Activated CD8-positive, alpha-beta T cell treated with anti-CD3 and anti-CD28 coated beads, Interleukin-2, amount 10 ng/mL, durations not matched to agents 7 days and 5 days (primary cell): ENCODE data around the gene CDK3. TPM values are rescaled to one million over a fixed set of nuclear protein-coding genes. Genes with fewer than 3 reads are reported as not detected.
"Not testable (repeated sequence)": the region's sequence is repeated elsewhere in the genome, so short reads cannot be mapped to it uniquely, and the experiment has no call there.

Experiments
- ATAC-seq: fragments of 150-1000 bp; cut with Tn5 transposase; one replicate; pipeline ENCODE4 v1.10.0; 2021; ENCODE audit warnings: moderate library complexity
- CTCF ChIA-PET: fragments of 350-600 bp; sonication (Branson Sonifier 250); formaldehyde crosslinking; loops from one replicate; lab custom pipeline; 2021; ENCODE audit warnings: antibody characterized with exemption; lab: Charles Lee
- POLR2A ChIA-PET: fragments of 350-600 bp; sonication (Branson Sonifier 250); formaldehyde crosslinking; loops from one replicate; lab custom pipeline; 2021; ENCODE audit warnings: antibody characterized with exemption; lab: Charles Lee
- DNase-seq: peaks from one replicate; pipeline ENCODE4 v3.0.0-alpha.2; 2020
- H3K27ac Mint-ChIP-seq: one replicate; pipeline ENCODE4 v1.8.0; 2021; ENCODE audit warnings: mild to moderate bottlenecking, mixed read lengths
- H3K27me3 Mint-ChIP-seq: one replicate; pipeline ENCODE4 v1.8.0; 2021; ENCODE audit warnings: low read depth, mixed read lengths
- H3K36me3 Mint-ChIP-seq: one replicate; pipeline ENCODE4 v1.8.0; 2021; ENCODE audit warnings: low read depth, mixed read lengths
- H3K4me1 Mint-ChIP-seq: one replicate; pipeline ENCODE4 v1.8.0; 2021; ENCODE audit warnings: low read depth, mixed read lengths
- H3K4me3 Mint-ChIP-seq: one replicate; pipeline ENCODE4 v1.8.0; 2021; ENCODE audit warnings: mild to moderate bottlenecking, mixed read lengths
- H3K9me3 Mint-ChIP-seq: one replicate; pipeline ENCODE4 v1.8.0; 2022; ENCODE audit warnings: mixed read lengths; ENCODE audit not compliant: insufficient read depth
- total RNA-seq, 2 experiments: library from RNA; stranded (reverse); gene quantifications; one replicate each; pipeline ENCODE4 v1.2.3, GENCODE V29; 2021

The CDK3 gene
- total RNA-seq: 1 to 10 TPM; 6.4 to 7.3 TPM

DNA sequence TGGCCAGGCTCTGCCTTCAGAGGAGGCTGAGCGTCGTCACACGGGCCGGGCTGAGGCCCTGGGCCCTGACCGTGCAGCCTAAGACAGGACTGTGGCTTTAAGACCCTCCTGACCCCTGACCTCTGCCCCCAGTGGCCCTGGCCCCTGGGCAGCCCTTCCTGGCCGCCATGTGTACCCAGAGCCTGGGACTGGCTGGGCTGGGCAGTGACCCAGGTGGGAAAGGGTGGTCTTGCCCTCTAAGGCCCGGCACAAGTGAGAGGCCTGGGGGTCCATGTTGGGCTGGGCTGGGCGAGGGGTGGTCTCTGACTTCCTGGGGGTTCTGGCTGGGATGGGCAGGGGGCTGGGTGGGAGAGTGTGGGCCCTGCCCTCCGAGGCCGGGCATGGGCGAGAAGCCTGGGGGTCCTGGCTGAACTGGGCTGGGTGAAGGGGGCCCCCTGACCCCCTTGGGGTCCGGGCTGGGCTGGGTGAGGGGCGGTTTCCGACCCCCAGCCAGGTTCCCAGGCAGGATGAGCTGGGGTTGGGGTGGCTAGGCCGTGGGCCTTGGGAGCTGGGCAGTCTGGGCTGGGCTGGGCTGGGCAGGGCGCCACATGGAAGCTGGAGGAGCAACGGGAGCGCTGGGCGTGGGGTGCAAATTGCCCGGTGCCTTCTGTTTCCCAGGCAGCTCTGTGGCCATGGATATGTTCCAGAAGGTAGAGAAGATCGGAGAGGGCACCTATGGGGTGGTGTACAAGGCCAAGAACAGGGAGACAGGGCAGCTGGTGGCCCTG lies at the start of gene CDK3:
TSS of gene CDK3 (plus strand) at position 101 of the 767 bp plus-strand sequence. CDS start at position 672, 571 bp downstream.
- DNase-seq (no peak), ATAC-seq (peak; percentile 10)
- POLR2A ChIA-PET: interaction anchor here (0.6 kb wide), 1 partner anchor 181 kb away, joined by 3 read pairs; no protein-coding TSS in a partner anchor
- Mint-ChIP-seq H3K4me1 (peaks cover 26% of the 10 kb centered on the region), H3K27ac (no peak within 1 kb of the TSS), H3K27me3 (no peaks in the 10 kb centered on the region), H3K9me3 (no peaks in the 10 kb centered on the region), H3K4me3 (no peak within 1 kb of the TSS), H3K36me3 (peaks cover 3% of the 10 kb centered on the region)
- CTCF ChIA-PET: interaction anchor here (0.6 to 11.4 kb wide), 20 partner anchors 8 to 303 kb away, joined by 3 to 122 read pairs (median 4); partner anchors contain the start of genes EXOC7, FBF1 and MRPL38

DNA sequence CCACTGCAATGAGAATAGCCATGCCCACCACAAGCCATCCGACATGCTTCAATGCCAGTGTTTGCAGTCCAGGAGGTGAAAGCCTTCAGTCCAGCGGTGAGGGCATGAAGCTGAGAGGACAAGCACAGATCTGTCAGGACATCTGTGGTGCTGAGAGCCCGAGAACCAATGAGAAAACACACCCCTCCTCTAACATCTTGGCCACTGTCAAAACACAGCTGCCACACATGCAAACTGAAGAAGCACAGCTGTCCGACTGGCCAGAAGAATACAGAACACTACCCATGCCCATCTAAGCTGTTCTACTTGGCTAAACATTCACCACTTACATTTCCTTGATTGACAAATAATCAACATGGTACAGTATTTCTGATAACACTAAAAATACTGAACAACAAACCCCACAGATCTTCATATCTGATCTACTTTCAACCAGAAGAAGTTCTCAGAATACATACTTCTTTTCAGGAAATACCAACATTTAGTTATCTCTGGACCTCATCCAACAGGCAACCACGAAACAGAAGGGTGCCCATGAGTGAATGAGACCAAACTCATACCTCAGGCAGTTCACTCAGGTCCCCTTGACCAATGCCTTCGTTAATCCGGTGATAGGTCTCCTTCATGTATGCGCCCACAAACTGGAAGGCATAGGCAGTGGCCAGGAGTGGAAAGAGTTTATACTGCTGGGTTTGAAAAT lies 49.6 kb upstream of the CDK3 start:
- Mint-ChIP-seq H3K4me1 (peaks cover 17% of the 10 kb centered on the region), H3K27me3 (no peaks in the 10 kb centered on the region), H3K9me3 (no peaks in the 10 kb centered on the region), H3K27ac (peak overlapping the region; percentile 81), H3K4me3 (no peak overlapping the region), H3K36me3 (peaks cover 45% of the 10 kb centered on the region)
- no peak for DNase-seq
- ChIA-PET CTCF (interaction anchor here (0.8 to 1.6 kb wide), 2 partner anchors 23 to 45 kb away, joined by 4 read pairs; no protein-coding TSS in a partner anchor), POLR2A (no interaction called here)
- peak; percentile 33 for ATAC-seq

DNA sequence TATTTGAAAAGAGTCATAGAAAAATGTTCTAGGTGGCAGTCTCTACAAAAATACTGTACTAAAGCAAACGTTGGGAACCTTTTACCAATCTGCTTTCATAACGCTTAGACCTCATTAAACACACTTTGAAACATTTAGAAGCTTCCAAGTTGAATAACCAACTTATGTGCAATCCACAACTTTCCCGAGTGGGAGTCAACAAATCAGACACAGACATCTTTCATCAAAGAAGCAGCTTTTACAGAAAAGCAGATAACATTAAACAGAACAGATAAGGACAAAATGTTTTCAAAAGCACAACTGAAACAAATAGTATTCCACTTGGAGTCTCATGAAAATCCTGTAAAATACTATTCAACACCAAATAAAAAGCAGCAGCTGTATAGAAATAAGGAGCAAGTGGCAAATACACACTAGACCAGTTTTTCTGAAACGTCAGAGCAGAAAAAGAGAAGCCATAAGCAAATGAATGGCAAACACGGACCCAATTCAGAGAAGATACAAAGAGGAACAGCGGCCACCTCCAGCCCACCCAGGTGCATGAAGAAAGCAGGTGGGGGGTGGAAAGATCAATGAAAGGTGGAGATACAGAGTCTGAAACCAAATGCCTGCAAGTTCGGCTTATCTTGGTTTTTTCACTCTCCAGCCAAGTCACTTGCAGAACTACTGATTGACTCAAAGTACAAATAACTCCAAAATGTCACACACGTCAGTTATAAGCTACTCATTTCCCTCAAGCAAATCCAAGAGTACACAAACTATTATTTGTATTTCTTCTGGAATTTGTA lies 41.4 kb upstream of the CDK3 start:
- H3K9me3 Mint-ChIP-seq: no peaks in the 10 kb centered on the region
- ATAC-seq (no peak), DNase-seq (no peak)
- ChIA-PET CTCF (interaction anchor here (1.2 to 3.3 kb wide), 3 partner anchors 32 to 55 kb away, joined by 3 to 8 read pairs (median 5); no protein-coding TSS in a partner anchor), POLR2A (no interaction called here)
- H3K27me3 Mint-ChIP-seq: no peaks in the 10 kb centered on the region
- no peak overlapping the region for H3K27ac Mint-ChIP-seq
- H3K36me3 Mint-ChIP-seq: peaks cover 21% of the 10 kb centered on the region
- H3K4me3 Mint-ChIP-seq: no peak overlapping the region
- H3K4me1 Mint-ChIP-seq: peaks cover 6% of the 10 kb centered on the region

DNA sequence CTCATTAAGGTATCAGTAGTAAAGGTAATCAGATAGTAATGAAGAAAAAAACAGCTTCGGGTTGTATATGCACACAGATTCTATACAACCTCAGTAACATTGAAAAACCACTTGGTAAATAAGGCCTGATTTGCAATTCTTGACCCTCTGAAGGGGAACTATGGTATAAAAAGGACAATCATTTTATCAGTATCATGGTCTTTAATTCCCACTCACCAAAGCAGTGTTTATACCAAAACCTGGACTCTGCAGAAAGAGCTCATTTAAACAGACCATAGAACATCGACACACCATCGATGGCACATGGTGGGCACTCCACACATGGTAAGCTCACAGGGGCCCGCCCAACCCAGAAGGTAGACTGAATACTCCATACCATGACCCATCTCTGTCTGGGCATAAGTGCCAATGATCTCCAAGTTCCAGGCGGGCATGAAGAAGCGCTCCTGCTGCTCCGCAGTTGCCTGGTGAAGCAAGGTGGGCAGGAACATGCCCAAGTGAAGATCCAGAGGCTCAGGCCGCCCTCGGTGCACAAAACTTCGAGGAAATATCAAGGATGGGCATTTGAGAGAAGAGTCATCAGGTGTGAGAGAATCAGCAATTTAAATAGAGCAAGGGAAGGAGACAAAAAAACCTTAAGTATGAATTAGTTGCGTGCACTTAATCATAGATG lies 40.7 kb upstream of the CDK3 start:
- no peak overlapping the region for H3K4me3 Mint-ChIP-seq
- no peak overlapping the region for H3K27ac Mint-ChIP-seq
- peaks cover 8% of the 10 kb centered on the region for H3K4me1 Mint-ChIP-seq
- CTCF ChIA-PET: interaction anchor here (1.2 to 3.3 kb wide), 3 partner anchors 32 to 54 kb away, joined by 3 to 8 read pairs (median 5); no protein-coding TSS in a partner anchor
- DNase-seq (no peak), ATAC-seq (no peak)
- H3K36me3 Mint-ChIP-seq: peaks cover 19% of the 10 kb centered on the region
- H3K9me3 Mint-ChIP-seq: no peaks in the 10 kb centered on the region
- H3K27me3 Mint-ChIP-seq: no peaks in the 10 kb centered on the region
- POLR2A ChIA-PET: interaction anchor here (0.6 kb wide), 1 partner anchor 565 kb away, joined by 3 read pairs; no protein-coding TSS in a partner anchor

DNA sequence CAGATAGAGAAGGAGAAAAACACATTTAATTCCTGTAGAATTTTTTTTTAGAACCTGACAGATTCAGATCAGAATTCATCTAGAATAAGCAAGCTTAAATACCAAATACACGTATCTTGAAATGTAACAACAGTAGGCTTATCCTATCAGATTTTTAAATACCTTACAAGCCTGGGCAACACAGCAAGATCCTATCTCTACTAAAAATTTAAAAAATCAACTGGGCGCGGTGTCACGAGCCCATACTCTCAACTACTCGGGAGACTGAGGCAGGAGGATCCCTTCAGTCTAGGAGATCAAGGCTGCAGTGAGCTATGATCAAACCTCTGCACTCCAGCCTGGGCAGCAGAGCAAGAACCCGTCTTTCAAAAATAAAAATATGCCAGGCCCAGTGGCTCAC lies 35.2 kb upstream of the CDK3 start:
- Mint-ChIP-seq H3K36me3 (peaks cover 9% of the 10 kb centered on the region), H3K27me3 (no peaks in the 10 kb centered on the region), H3K27ac (no peak overlapping the region), H3K4me3 (no peak overlapping the region), H3K4me1 (peaks cover 8% of the 10 kb centered on the region), H3K9me3 (no peaks in the 10 kb centered on the region)
- CTCF ChIA-PET: interaction anchor here (0.8 to 1.6 kb wide), 6 partner anchors 9 to 332 kb away, joined by 3 to 5 read pairs (median 3); partner anchors contain the start of genes ACOX1 and TEN1
- DNase-seq: no peak
- POLR2A ChIA-PET: interaction anchor here (0.6 to 1.1 kb wide), 2 partner anchors 15 to 448 kb away, joined by 3 read pairs; no protein-coding TSS in a partner anchor
- ATAC-seq: no peak

DNA sequence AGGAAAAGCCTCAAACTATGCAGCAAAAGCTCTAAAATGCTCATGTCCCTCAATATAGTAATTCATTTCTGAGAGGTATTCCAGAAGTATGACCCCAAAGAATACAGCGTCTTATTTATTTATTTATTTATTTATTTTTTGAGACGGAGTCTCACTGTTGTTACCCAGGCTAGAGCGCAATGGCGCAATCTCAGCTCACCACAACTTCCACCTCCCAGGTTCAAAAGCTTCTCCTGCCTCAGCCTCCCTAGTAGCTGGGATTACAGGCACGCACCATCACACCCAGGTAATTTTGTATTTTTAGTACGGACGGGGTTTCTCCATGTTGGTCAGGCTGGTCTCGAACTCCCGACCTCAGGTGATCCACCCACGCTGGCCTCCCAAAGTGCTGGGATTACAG lies 31.6 kb upstream of the CDK3 start:
- H3K27me3 Mint-ChIP-seq, H3K27ac Mint-ChIP-seq, H3K9me3 Mint-ChIP-seq, ATAC-seq, H3K4me3 Mint-ChIP-seq, DNase-seq, H3K4me1 Mint-ChIP-seq: not testable (repeated sequence)
- CTCF ChIA-PET: interaction anchor here (1.3 kb wide), 1 partner anchor 31 kb away, joined by 4 read pairs; no protein-coding TSS in a partner anchor
- POLR2A ChIA-PET: interaction anchor here (0.7 kb wide), 1 partner anchor 64 kb away, joined by 3 read pairs; the partner anchor contains the start of gene MRPL38
- H3K36me3 Mint-ChIP-seq: peaks cover 16% of the 10 kb centered on the region

DNA sequence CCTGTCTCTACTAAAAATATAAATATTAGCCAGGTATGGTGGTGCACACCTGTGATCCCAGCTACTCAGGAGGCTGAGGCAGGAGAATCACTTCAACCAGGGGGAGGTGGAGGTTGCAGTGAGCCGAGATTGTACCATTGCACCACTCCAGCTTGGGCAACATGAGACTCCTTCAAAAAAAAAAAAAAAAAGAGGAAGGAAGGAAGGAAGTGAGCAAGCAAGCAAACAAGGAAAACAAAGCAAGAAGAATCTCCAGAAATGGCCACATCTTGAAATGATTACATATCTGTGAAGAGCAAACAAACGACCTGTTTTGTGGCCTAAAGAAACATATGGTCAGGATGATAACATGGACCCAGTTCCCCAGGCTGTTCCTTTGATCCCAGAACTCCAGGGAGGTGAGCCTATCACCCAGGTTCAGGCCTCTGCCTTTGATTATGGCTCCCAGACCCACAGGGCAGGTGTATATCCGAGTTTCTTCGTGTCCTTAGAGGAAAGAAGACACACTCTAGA lies 30.6 kb upstream of the CDK3 start:
- Mint-ChIP-seq H3K27me3 (no peaks in the 10 kb centered on the region), H3K4me1 (peaks cover 6% of the 10 kb centered on the region), H3K4me3 (no peak overlapping the region), H3K27ac (no peak overlapping the region), H3K9me3 (no peaks in the 10 kb centered on the region), H3K36me3 (peaks cover 19% of the 10 kb centered on the region)
- CTCF ChIA-PET: interaction anchor here (1.0 kb wide), 1 partner anchor 35 kb away, joined by 3 read pairs; no protein-coding TSS in a partner anchor
- DNase-seq (no peak), ATAC-seq (no peak)
- POLR2A ChIA-PET: no interaction called here

DNA sequence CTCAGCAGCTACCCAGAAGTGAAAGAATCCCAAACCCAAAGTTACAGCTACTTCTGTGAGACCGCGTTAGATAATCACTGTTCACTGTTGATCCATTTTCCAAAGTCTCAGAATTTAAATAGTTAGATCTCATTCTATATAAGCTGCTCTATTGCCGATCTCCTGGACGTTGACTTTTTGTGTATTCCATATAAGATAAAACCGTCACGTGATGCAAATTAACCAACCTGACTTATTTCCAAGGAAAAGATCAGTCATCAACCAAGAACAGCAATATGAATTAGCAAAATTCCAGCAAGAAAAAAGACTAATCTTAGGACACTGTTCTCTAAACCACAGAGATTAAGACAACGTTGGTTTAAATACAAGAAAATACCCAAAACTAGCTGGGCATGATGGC lies 30.0 kb upstream of the CDK3 start:
- Mint-ChIP-seq H3K27ac (no peak overlapping the region), H3K27me3 (no peaks in the 10 kb centered on the region), H3K36me3 (peaks cover 18% of the 10 kb centered on the region), H3K9me3 (no peaks in the 10 kb centered on the region), H3K4me3 (no peak overlapping the region), H3K4me1 (peaks cover 8% of the 10 kb centered on the region)
- ChIA-PET CTCF (interaction anchor here (1.0 kb wide), 1 partner anchor 35 kb away, joined by 3 read pairs; no protein-coding TSS in a partner anchor), POLR2A (no interaction called here)
- ATAC-seq: no peak
- DNase-seq: no peak

DNA sequence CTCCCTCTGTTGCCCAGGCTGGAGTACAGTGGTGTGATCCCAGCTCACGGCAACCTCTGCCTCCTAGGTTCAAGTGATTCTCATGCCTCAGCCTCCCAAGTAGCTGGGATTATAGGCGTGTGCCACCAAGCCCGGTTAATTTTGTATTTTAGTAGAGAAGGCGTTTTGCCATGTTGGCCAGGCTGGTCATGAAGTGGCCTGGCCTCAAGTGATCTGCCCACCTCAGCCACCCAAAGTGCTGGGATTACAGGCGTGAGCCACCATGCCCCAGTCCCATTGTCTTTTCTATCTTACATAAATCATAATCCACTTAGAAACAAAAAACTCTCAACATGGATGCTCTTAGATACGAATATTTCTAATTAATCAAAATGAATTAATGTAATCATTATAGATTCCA lies 25.5 kb upstream of the CDK3 start:
- H3K4me3 Mint-ChIP-seq, H3K9me3 Mint-ChIP-seq, H3K27me3 Mint-ChIP-seq, H3K27ac Mint-ChIP-seq, ATAC-seq, POLR2A ChIA-PET, DNase-seq: not testable (repeated sequence)
- H3K36me3 Mint-ChIP-seq: peaks cover 32% of the 10 kb centered on the region
- H3K4me1 Mint-ChIP-seq: peaks cover 34% of the 10 kb centered on the region
- CTCF ChIA-PET: interaction anchor here (1.3 kb wide), 1 partner anchor 10 kb away, joined by 5 read pairs; no protein-coding TSS in a partner anchor

DNA sequence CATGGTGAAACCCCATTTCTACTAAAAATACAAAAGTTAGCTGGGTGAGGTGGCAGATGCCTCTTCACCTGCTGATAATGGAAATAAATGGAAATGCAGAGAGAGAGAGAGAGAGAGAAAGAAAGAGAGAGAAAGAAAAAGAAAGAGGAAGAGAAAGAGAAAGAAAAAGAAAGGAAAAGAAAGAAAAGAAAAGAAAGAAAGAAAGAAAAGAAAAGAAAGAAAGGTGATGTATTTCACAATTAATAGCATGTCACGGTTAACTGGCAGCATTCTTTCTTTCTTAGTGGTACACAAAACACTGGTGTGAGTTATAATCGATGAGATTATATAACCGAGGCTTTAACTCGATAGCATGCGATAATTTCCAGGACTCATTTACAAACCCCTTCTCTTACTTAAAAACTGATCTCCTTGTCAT lies 24.9 kb upstream of the CDK3 start:
- H3K36me3 Mint-ChIP-seq: peaks cover 33% of the 10 kb centered on the region
- ChIA-PET POLR2A (no interaction called here), CTCF (no interaction called here)
- H3K27ac Mint-ChIP-seq: no peak overlapping the region
- no peak overlapping the region for H3K4me3 Mint-ChIP-seq
- H3K4me1 Mint-ChIP-seq: peaks cover 40% of the 10 kb centered on the region
- no peaks in the 10 kb centered on the region for H3K9me3 Mint-ChIP-seq
- no peak for ATAC-seq
- no peak for DNase-seq
- no peaks in the 10 kb centered on the region for H3K27me3 Mint-ChIP-seq
